Panc1 (cell line): ENCODE results near the gene SCG3.

Experiments used
- CTCF ChIP-seq: fragments of 450-650 bp; IDR thresholded peaks from 2 replicates; pipeline ENCODE4 v1.5.1; 2017; ENCODE audit warnings: mild to moderate bottlenecking
- POLR2AphosphoS5 ChIP-seq: IDR thresholded peaks from 2 replicates; pipeline ENCODE4 v1.6.1; 2012; ENCODE audit warnings: mild to moderate bottlenecking, low read depth, low read length, moderate library complexity

GRCh38 chr15:51736751-51737521 lies 55.6 kb downstream of the SCG3 start:
- TF ChIP-seq CTCF = no peak
- no peak for TF ChIP-seq POLR2AphosphoS5
